ENCODE data around the gene LINC01488. TPM values are rescaled to one million over a fixed set of nuclear protein-coding genes. Genes with fewer than 3 reads are reported as not detected.

LINC01488 gene
- total and polyA plus RNA-seq, 2 experiments from 2014 or later = not detected

GRCh38 chr11:69499918-69500284, 18.4 kb downstream of the LINC01488 start:
- Mint-ChIP-seq H3K27ac (no peak overlapping the region), H3K4me3 (no peak overlapping the region), H3K27me3 (ENCODE audit: insufficient read depth, low read depth, poor library complexity) (peaks cover 8% of the 10 kb centered on the region), H3K36me3 (ENCODE audit: low read depth) (no peaks in the 10 kb centered on the region), H3K9me3 (no peaks in the 10 kb centered on the region; the same call in 2 of the 3 replicates), H3K4me1 (no peaks in the 10 kb centered on the region; the same call in 2 of the 3 replicates)
- no peaks in the 10 kb centered on the region for H3K79me2 ChIP-seq (replicated peaks; ENCODE audit: insufficient read depth)
- no peak for DNase-seq (ENCODE audit: low spot score)
- peak; percentile 34 for ATAC-seq
- H3K4me3 ChIP-seq = no peak overlapping the region
- no peaks in the 10 kb centered on the region for H3K27me3 ChIP-seq (ENCODE audit: insufficient read depth)
- H3K36me3 ChIP-seq (ENCODE audit: insufficient read depth) = no peaks in the 10 kb centered on the region
- no peaks in the 10 kb centered on the region for H4K20me1 ChIP-seq (replicated peaks; ENCODE audit: insufficient read depth)
- no peaks in the 10 kb centered on the region for H3K4me1 ChIP-seq (ENCODE audit: insufficient read depth)
- no peak for TF ChIP-seq CREB1 (CRISPR knock-in tag; IDR thresholded peaks at IDR 0.05; ENCODE audit: low read depth)
- TF ChIP-seq CTCF (conservative IDR thresholded peaks at IDR 0.05; ENCODE audit: low read depth in 2 of 2) = no peak
- no peak for TF ChIP-seq REST (IDR thresholded peaks at IDR 0.05; ENCODE audit: unreplicated experiment)
- no peak for TF ChIP-seq STAT1 (IDR thresholded peaks at IDR 0.05; ENCODE audit: unreplicated experiment)
- no peak for TF ChIP-seq ETS1 (IDR thresholded peaks at IDR 0.05)
- no peak for TF ChIP-seq ZNF462 (CRISPR knock-in tag; IDR thresholded peaks at IDR 0.05)
- no peak for TF ChIP-seq NANOG (IDR thresholded peaks at IDR 0.05; ENCODE audit: borderline replicate concordance)
- TF ChIP-seq JUNB (IDR thresholded peaks at IDR 0.05; ENCODE audit: unreplicated experiment) = no peak
- no peak for TF ChIP-seq EZH2 (IDR thresholded peaks at IDR 0.05; ENCODE audit: low read depth, unreplicated experiment)
- TF ChIP-seq POLR2AphosphoS5 (IDR thresholded peaks at IDR 0.05; ENCODE audit: low read depth) = no peak
- TF ChIP-seq ZNF331 (CRISPR knock-in tag; IDR thresholded peaks at IDR 0.05; ENCODE audit: low read depth) = no peak
- TF ChIP-seq EZH2phosphoT487 (IDR thresholded peaks at IDR 0.05; ENCODE audit: unreplicated experiment) = no peak
- no peak for TF ChIP-seq ZNF114 (CRISPR knock-in tag; IDR thresholded peaks at IDR 0.05)
- H3K27ac ChIP-seq (ENCODE audit: low read depth) = no peak overlapping the region
- H2AFZ ChIP-seq = no peak overlapping the region
- H3K9me2 ChIP-seq (ENCODE audit: insufficient read depth) = no peaks in the 10 kb centered on the region
- H3K4me2 ChIP-seq = no peak overlapping the region
- no peaks in the 10 kb centered on the region for H3F3A ChIP-seq (replicated peaks; ENCODE audit: low read depth)
